Spleen (tissue), 7 donors: ENCODE results near the gene RAB24.

Source experiments
- CTCF ChIP-seq, 11 experiments: fragments of 200-600 bp in 7 of 11; fragments of 450-650 bp in 4 of 11; sonication (generic) in 4 of 11; IDR thresholded peaks in 8 of 11; conservative IDR thresholded peaks in 3 of 11; 1 replicate in 7 of 11; 2 replicates in 4 of 11; pipeline versions ENCODE4 v1.4.0 to v1.8.0; 2016 to 2021; ENCODE audit warnings: antibody characterized with exemption in 11 of 11, inconsistent platforms in 4 of 11, mild to moderate bottlenecking in 1 of 11
- POLR2A ChIP-seq, 3 donors: fragments of 450-650 bp; IDR thresholded peaks; one replicate each; pipeline ENCODE4 v1.5.1; 2017; ENCODE audit warnings: antibody characterized with exemption in 3 of 3, mild to moderate bottlenecking in 1 of 3
- donor health status: DM: no; HTN: no; CAD: no; lungs with moderate emphysema.
- donor health status: DM: no; HTN: no; CAD: no.
- donor health status: DM: no; HTN: no; CAD: no.

GRCh38 chr5:177327539-177328522 is 24.3 kb upstream of the RAB24 start:
- TF ChIP-seq POLR2A (IDR thresholded peaks at IDR 0.05) (no peak), CTCF (IDR thresholded peaks at IDR 0.05 in 8 of 11, conservative IDR thresholded peaks at IDR 0.05 in 3 of 11) (no peak)
